Activated CD4-positive, CD25-positive, alpha-beta regulatory T cell treated with anti-CD3 and anti-CD28 coated beads, Interleukin-2, amount 50 U/mL, for 16 hours (primary cell): ENCODE results near the gene TREML1.
"Not testable (repeated sequence)": the region's sequence is repeated elsewhere in the genome, so short reads cannot be mapped to it uniquely, and the experiment has no call there.

Experiments
- DNase-seq: peaks from one replicate; pipeline ENCODE4 v3.0.0-alpha.2; 2020; ENCODE audit warnings: low read depth, low spot score

The TREML1 gene, protein sequence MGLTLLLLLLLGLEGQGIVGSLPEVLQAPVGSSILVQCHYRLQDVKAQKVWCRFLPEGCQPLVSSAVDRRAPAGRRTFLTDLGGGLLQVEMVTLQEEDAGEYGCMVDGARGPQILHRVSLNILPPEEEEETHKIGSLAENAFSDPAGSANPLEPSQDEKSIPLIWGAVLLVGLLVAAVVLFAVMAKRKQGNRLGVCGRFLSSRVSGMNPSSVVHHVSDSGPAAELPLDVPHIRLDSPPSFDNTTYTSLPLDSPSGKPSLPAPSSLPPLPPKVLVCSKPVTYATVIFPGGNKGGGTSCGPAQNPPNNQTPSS

DNA sequence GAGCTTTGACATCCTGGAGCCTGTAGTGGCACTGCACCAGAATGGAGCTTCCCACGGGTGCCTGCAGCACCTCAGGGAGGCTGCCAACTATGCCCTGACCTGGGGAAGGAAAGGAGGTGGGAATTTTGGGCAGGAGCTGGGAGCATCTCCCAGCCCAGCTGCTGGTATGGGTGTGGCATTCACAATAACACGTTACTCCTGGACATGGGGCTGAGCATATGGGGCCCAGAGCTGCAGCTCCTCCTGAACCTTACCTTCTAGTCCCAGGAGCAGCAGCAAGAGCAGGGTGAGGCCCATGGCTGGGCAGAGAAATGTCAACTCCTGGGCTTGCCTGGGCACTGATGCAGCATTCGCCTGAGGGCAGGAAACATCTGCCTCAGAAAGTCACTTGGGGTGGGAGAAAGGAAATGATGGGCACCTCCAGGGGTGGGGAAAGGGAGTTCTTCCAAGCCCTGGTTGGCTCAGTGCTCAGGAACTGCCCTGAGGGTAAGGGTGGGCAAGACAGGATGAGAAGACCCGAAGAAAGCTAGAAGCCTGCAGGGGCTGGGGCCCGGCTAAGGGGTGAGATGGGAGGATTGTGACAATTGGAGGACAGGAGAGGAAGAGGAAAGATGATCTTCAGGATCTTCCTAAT is at the start of gene TREML1:
TREML1 (minus strand) TSS at position 356 of the 634 bp plus-strand sequence; CDS start at position 297, 59 bp downstream.
- DNase-seq: no peak

DNA sequence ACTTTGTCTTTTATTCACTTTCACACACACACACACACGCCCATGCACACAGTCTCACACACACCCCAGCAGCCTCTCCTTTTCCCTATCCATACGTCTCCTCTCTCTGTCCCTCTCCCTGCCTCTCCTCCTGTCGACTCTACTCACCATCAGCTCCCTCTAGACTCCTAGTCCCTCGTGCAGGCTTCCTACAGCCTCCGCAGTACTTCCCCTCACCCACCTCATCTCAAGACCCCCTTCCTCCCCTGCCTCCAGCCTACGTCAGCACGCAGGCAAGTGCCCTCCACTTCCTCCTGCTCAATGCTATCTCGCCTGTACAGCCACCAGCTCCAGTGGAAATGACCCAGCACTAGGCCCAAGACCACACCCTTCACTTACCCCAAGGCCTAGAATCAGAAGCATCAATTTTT is 47.6 kb upstream of the TREML1 start:
- no peak for DNase-seq

DNA sequence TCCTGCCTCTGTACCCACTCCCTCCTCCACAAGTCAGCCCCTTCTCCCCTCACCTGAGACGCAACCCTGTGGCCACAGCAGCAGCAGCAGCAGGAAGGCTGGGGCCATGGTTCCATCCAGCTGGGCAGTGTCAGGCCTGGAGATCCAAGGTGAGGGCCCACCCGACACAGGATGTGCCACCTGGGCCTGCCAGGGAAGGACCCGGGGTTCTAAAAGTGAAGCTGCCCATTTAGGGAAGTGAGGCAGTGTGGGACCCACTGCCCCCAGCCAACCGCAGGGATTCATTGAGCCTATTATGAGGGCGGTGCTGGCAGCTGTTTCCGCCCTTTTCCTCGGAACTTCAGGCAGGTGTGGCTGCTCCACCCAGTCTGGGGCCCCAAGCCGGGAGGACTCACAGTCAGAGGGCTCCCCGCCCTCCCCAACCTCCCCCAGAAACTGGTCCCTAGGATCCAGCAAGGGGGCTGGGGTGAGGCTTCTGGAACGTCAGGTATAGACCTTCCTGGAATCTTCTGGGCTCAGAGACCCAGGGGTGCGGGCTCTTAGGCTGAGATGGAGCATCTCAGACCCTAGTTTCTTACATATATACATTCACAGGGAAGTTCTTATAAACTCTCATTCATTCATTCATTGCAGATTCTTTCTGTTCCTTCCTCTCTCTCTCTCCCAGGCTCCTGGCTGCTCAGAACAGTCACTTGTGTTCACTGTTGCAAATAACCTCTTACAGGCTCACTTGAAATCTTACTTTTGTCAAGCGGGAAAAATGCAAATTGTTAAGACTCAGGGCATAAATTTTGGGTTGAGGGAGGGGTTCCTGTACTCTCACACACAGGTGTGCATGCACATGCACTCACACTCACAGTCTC is 47.0 kb upstream of the TREML1 start, which contains the start of gene TREML2:
TREML2 (minus strand) TSS at position 249 of the 863 bp plus-strand sequence; CDS start at position 108, 141 bp downstream.
- no peak for DNase-seq

DNA sequence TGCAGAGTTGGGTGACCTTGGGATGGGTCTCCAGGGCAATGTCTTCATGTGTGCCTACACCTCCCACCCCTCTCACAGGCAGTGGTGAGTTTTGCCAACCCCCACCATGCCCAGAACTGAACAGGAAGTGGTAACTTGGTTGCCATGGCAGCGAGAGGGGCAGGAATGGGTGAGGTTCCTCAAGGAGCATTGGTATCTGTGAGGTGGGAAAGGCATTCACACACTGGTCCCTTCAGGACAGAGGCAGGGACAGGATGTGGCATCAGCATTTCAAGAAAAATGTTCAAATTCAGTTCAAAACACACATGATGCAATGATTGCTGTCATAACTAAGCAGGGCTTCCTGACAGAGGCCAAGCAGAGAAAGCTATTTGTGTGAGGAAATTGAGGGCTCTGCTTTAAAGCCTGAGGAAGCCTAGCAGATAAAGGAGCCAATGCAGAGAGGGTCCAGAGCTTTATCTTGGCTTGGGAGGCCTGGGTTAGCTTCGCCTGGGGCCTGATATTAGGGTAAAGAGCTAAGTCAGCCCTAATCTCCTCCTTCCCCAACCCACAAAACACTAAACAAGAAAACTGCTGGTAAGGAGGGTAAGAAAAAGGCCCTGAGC is 46.3 kb upstream of the TREML1 start:
- DNase-seq: peak; percentile 30

DNA sequence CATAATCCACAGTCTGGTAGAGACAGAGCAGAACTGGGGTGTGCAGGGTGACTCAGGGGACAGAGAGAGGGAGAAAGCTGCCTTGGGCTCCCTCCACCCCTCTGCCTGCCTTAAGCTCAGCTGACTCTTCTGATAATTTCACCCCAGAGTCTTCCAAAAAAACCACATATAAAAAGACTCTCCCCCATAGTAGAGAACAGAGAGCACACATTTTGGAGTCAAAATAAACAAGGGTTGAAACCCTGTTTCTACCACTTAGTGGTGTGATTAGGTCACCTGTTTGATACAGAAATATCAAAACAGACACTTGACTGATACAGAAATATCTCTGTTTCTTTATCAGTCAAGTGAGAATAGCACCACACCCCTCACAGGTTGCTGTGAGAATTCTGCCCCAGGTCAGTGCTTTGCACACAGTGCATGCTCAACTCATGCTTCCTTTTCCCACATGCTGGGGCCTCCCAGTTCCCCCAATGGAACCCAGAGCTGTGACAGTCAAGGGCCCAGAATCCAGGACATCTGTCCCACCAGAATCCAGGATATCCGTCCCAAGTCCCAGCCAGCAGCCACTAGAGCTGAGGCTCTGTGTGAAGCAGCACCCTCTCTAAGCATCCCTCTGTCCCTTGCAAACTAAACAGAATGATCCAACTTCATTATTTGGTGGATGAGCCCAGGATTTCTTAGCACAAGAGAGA is 45.6 kb upstream of the TREML1 start:
- no peak for DNase-seq

DNA sequence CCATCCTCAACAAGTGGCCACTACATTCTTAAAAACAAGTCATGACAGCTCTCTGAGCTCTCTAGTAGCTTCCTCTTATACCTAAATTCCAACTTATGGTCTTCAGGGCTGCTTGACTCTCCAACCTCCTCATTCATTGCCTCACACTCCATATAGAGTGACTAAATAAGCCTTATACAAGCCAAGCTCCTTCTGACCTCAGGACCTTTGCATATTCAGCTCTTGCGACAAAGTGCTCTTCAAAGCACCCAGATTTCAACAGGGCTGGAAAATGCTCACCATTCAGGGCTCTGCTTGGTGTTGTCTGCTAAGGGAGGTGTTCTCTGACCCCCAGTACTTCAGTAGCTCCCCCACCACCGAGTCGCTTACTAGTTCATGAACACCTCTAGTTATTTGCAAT is 43.1 kb upstream of the TREML1 start:
- DNase-seq: no peak

DNA sequence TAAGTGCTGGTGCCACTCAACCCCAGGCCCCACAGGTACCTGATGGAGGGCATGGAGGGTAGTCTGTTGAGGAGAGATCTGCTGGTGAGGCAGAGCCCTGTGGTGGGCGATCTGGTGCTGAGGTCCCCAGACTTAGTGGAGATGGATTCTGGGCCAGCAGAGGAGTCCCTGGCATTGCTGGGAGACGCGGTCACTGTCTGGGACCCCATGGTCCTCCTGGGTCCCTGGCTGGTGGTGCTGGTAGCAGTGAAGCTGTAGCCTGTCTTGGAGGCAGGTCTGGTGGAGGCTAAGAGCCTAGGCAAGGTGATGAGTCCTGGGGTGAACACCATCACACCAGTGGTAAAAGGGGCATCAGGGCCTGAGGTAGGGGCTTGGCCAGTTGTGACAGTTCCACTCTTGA is 40.2 kb upstream of the TREML1 start:
- DNase-seq: no peak

DNA sequence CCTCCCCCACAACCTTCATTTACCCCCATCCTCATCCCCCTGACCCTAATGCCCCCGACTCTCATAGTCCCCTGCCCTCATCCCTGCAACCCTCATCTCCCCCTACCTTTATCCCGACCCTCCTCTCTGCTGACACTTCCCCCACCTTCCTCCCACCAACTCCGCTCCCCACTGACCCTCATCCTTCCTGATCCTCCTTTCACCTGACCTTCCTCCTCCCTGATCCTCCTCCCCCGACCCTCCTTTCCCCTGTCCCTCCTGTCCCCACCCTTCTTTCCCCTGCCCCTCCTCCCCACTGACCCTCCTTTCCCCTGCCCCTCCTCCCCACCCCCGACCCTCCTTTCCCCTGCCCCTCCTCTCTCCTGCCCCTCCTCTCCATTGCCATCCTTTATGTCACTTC is 39.7 kb upstream of the TREML1 start:
- DNase-seq: no peak

DNA sequence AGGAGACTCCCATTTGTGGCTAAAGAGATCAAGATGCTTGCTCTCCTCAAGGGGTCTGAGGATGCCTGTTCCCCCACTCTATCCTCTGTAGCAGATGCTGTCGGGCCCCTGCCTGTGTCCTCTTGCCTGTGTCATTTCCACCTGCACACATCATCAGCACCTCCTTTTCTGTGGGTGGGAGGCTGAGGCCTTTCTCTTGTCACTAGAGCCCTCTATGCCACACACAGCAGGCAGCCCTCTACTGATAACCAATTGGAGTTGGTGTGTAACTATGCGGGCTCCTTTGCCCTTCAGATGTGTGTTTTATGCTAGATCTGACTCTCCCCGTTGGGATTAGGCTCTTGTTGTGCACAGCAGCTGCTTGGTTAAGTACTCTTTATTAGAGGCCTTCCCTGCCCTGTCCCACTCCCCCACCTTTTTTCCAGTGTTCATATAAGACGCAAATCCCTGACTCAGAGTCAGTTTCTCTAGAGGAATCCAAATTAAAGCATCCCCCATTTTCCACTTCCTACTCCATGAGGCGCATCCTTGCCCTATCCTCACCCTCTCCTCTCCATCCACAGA is 39.1 kb upstream of the TREML1 start:
- DNase-seq: no peak

DNA sequence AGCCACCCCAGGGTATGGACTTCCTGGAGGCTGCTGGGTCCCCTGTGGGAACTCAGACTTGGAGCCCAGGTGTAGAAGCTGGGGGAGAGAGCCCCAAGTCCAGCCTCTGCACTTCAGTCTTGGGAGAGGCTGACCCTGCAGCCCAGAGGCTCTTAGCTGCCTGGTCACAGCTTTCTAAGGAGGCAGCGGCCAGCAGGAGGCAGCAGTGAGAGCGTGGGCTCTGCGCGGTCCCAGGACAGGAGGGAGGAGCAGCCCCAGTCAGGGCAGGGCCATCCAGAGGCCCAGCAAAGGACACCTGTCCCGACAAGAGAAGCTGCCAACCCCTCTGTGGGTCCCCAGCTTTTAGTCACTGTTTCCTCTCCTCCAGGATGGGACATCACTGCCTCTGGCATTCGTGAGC is 37.4 kb upstream of the TREML1 start:
- DNase-seq: no peak

DNA sequence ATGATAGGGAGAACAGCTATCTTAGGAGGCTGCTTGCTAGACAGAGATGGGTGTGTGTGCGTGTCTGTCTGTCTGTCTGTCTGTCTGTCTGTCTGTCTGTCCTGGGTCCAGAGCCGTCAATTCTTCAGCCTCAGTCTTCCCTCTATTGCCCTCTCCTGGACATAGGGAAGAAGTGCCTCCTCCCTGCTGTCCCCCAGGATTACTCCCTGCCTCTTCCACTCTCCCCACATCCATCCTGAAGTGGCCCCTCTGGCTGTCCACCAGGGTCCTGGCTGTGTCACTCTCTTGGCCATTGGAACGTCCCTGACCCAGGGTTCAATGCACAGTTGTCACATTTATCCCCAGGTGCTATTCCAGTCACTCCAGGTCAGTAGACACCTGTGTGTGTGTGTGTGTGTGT is 36.6 kb upstream of the TREML1 start:
- DNase-seq: no peak

DNA sequence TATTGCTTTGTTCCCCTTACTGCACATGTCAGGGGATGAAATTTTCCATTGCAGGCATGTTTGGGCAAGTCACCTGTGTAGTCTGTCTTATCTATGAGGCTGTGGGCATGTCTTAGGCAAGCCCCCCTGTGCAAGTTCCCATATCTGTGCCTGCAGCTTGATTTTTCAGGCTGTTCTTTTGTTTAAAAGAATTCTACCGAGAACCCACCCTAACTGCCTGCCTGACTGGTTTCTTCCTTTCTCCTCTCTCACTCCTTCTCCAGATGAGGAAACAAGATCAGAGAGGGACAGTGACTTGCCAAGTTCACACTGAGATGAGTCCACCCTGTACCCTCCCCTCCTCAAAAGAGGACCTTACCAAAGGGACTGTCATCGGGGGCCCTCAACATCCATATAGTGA is 35.8 kb upstream of the TREML1 start:
- no peak for DNase-seq

DNA sequence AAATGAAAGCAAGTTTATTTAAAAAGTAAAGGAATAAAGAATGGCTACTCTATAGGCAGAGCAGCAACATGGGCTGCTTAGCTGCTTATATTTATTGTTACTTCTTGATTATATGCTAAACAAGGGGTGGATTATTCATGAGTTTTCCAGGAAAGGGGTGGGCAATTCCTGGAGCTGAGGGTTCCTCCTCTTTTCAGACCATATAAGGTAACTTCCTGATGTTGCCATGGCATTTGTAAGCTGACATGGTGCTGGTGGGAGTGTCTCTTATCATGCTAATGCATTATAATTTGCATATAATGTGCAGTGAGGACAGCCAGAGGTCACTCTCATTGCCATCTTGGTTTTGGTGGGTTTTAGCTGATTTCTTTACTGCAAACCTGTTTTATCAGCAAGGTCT is 34.9 kb upstream of the TREML1 start:
- DNase-seq: not testable (repeated sequence)

DNA sequence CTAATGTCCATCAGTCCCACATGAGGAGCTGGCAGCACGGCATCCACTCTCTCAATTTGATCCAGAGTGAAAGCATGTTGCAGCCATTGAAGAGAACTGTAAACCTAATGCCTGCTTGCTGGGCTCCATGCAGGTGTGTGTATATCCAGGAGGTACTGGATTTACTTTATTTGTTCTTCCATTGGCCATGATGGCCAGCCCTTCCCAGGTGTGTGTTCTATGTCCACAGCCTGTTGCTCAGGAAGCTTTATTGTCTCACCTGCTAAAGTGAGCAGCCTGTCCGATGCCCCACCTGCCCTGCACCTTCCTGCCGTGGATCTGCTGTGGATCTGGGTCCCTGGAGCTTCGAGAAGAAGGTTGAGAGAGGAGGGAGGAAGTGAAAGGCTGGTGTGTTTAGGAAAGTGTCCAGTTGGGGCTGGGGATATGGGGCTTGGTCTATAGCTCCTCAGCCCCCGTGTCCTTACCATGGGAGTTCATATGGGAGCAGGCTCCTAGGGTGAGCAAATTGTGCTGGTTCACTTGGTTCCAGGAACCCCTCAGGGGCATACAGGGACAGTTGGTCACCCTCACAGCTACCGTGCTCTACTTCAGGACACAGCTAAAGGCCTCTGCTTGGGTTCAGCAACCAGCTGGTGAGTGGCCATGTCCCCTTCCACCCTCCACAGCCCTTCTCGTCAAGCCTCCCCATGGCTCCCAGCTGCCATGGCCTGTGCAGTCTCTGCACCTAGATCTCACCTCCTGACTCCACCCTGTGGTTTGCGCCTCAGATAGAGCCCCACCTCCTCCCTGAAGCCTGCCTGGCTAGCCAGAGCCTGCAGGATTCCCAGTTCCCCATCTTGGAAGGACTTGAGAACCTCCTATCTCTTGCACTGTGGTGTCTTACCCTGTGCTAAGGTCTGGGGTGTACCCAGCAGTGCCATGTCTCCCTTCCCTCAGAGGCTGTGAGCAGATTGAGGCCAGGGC is 34.1 kb upstream of the TREML1 start:
- DNase-seq: no peak

DNA sequence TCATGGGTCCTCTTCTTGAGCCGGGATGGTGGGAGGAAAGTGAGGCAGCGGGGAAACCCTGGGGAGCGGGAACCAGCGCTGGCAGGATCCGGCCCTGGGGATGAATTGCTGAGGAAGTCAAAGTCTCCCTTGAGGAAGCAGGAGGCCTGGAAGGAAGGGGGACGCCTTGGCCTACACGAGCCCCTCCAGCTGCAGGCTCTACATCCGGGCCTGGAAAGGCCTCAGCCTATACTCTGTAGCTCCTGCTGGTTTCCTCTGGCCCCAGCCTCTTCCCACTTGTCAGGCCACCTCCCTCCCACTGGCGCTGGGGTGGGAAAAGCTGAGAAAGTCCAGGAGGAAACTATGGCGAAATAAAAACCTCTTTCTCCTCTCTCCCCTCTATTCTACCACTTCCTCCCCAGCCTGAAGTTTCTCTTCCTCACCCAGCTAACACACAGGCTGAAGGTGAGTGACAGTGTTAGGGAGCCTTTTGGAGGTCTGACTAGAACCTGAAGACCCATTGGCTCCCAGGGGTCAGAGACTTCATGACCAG is 31.9 kb upstream of the TREML1 start:
- no peak for DNase-seq

DNA sequence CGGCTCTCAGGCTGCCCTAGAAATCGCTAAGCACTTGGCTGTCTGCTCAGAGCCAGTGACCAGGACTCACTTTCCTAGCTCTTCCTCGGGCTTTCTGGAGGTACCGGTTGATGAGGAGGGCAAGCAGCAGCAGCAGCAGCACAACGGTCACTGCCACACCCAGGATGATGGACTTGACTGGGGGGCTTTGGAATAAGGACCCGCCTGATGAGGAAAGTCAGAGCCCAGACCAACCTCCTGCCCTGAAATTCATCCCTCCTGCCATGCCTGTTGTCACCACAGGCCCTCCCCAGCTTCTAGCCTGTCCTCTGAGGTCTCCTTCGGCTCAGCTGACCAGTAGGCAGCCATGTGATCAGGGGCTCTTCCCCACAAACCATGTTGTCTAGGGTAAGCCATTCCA is 30.6 kb upstream of the TREML1 start:
- no peak for DNase-seq

DNA sequence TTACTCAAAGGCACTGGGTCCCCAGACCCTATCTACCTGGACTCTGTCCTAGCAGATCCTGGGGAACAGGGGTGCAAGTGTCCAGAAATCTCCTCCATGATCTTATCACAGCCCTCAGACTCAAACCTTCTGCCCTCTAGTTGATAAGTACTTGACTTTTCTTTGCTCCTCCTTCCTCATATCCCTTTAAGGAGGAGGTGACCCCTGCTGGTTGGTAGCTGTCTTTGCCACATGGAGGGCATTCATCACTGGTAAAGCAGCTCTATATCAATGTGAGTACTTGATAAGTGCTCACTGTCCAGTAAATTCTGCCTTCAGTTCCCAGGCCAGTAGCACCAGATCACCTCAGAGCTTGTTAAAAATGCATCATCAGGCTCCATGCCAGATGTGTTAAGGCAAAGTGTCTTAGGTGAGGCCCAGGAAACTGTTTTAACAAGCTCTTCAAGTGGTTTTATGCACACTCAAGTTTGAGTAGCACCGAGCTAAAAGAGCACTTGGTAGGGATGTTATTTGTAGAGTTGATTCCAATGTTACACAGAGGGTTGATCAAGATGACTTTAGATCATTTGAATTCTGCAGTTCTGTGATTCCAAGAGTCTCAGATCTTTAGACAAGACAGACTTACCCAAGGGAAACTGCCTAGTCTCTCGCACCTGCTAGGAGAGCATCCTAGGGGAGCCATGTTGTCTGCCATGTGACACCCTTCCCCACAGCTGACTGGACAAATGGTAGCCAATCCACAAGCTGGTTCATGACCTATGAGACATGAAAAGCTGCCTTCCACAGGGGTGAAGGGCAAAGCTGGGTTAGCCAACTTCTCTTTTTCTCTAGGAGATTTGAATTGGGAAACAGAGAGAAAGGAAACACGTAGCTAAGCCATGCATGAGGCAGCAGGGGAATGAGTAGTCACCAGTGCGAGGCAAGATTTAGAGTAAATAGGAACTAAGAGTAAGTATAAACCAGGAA is 28.2 kb upstream of the TREML1 start:
- DNase-seq: peak; percentile 26

DNA sequence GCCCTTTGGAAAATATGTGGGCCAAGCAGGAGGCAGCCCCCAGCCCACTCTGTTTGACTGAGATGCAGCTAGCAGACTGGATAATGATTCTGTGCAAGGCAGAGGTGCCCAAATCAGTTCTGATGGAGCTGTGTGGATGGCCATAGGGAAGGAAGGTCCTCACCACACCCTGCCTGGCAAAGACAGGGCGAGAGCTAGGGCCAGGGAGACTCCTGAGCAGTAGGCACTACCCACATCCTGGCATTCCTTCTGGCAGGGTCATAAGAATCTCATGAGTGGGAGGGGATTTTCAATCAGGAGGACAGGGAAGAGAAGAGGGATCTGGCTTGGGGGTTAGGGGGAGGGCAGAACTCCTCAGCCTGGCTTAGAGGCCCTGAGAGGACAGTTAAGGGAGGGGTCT is 27.4 kb upstream of the TREML1 start:
- no peak for DNase-seq
